Stimulated activated CD4-positive, alpha-beta T cell treated with anti-CD3 and anti-CD28 coated beads, Interleukin-1b, Interleukin-23, amount 100 ng/mL, for 24 hours (primary cell): Measurements from ENCODE around the gene ERC2.

ENCODE experiments used
- DNase-seq, 4 experiments: peaks; one replicate each; pipeline ENCODE4 v3.0.0-alpha.2; 2020; ENCODE audit warnings: low read depth in 4 of 4, low spot score in 1 of 4

ERC2 gene

GRCh38 chr3:56260262-56260661, 208.0 kb downstream of the ERC2 start:
- DNase-seq = no peak

DNA sequence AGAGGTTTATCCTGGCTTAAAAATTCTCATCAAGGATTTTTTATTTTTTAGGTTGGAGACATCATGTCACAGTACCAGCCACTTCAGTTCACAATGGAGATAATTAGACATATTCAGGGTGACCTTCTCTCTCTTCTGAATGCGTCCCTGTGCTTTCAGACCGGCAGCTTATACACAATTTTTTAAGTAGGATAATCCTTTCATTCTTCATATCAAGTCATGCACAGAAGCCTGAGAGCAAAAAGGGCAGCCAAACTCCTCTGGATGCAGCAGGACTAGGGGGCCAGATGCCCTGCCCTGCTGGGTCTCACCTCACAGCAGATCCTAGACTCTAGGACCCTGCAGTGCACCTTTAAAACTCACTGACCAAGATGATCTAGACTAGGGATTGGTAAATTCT, 210.4 kb downstream of the ERC2 start:
- DNase-seq = no peak

GRCh38 chr3:56254835-56255234, 213.4 kb downstream of the ERC2 start:
- no peak for DNase-seq

GRCh38 chr3:56253941-56254665, 214.2 kb downstream of the ERC2 start:
- DNase-seq = no peak

DNA sequence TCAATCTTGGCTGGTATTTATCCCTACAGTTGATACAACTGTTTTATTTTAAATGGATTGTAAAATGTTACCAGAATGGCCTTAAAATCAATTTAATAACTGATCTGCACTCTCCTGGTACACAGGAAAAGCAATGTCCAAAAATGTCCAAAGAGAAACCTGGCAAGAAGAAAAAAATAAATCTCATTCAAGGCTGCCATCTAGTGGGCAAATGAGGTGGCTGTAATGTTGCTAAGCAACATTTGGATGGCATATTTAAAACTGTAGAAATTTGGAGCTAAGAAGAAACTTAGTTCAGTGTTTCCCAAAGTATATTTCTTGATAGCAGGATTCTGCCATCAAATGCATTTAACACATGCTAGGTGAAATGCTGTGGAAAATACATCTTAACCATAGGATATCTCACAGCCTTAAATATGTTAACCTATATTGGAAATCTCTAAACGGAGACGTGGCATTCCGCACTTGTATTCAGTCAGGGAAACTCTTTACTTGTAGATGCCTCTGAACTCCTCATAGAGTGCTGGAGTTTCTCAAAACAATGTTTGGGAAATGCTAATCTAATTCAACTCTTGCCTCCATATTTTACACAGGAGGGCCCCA, 216.8 kb downstream of the ERC2 start:
- DNase-seq = no peak

DNA sequence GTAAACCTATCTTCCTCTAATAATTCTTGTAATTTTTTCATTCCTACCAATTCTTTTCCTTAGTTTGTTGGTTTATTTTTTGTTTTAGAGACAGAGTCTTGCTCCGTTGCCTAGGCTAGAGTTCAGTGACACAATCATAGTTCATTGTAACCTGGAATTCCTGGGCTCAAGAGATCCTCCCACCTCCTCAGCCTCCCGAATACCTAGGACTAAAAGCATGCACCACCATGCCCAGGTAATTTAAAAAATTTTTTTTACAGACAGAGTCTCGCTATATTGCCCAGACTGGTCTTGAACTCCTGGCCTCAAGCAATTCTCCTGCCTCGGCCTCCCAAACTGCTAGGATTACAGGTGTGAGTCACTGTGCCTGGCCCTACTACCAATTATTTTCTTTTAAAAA, 220.2 kb downstream of the ERC2 start:
- DNase-seq = no peak

DNA sequence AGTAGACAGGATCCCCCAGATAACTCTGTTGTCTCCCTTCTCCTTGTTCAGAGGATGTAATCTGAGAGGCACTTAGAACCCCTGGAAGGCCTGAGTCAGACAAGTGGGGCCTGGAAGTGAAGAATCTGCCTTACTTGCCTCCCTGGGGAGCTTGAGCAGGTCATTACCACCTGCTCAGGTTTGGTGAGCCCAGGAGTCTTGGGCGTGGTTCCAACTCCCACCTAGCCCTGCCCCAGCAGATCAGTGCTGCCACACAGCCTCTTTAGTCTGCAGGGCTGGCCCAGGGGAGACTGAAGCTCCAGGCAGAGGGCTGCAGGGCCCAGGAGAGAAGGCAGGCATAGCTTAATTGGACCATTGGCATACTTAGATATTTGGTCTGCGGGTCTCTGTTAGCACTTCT, 230.0 kb downstream of the ERC2 start:
- DNase-seq = no peak

DNA sequence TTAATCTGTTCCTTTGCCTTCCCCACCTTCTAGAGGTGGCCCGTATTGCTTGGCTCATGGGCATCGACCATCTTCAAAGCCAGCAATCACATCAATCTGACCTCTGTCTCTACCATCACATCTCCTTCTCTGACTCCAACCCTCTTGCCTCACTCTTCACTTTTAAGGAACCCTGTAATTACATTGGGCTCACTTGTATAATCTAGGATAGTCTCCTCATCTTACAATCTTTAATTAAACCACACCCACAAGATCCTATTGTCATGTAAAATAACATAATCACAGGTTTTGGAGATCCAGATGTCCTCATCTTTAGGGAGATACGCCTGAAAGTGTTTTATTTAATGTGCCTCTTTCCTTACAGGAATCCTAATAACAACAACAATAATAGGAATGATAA, 234.5 kb downstream of the ERC2 start:
- no peak for DNase-seq

DNA sequence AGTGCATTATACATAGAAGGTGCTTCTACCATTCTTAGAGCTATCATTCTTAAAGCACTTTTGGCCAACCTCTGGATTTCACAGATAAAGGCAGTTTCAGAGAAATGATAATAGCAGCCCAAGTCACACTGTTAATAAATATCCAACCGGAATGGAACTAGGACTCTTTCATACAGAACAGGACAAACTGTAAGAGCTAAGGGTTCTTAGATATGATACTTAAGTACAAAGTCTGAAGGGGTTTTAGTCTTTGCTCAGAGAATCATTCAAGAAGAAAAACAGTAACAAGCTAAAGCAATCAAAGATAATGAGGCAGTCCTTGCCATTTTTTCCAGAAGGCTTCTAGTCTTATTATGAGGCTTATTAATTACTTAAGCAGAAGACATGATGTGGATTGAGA, 239.0 kb downstream of the ERC2 start:
- no peak for DNase-seq

- no peak for DNase-seq
Observed at GRCh38 chr3:56222866-56223265, 245.4 kb downstream of the ERC2 start.

- no peak for DNase-seq
Observed at GRCh38 chr3:56219894-56220805, 248.1 kb downstream of the ERC2 start.

DNA sequence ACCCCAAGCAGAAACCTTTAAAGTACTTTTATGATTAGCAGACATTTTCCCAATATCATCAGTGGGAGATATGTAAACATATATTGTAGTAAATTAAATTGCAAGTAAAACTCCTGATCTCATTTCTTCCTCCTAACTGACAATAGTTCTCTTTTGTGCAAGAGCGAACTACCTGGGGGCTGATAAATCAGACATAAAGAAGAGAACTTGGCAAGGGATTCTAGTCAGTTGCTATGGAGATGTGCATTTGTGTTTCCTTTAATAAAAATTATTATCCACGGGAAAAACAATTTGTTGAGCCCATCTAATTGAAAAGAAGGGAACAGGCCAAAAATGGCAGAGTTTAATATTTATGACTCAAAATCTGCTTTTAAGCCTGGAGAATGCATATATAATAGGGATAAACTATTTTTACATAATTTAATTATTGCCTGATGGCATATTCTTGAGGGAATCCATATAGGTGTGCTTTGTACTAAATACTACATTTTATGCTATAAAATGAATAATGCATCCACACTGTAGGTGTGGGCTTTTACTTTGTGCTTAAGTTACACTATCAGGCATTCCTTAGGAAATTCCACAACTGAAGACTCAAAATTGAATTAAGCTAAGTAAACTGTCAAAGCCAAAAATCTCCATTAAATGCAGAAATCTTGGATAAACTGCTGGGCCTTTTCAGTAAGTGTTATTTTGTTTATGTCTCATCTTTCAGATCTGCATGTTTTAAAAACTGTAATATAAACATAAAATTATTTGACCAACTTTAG, 258.1 kb downstream of the ERC2 start:
- DNase-seq = no peak

- no peak for DNase-seq
Observed at GRCh38 chr3:56207922-56208321, 260.3 kb downstream of the ERC2 start.

DNA sequence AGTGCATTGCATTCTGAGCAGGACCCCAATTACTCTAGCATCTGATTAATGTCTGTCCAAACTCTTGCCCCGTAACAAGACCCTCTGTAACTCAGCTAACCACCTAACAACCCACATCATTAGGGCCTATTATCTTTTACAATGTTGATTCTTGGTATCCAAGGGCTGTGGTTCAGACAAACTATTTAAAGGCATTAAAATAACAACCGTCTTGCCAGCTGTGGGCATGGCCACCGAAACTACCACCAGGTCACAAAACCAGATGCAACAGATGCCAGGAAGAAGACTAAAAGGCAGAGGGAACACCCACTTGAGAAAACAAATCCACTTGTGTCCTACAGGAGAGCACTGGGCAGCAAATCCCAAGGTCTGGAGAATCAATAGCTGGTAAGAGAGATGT, 262.9 kb downstream of the ERC2 start:
- no peak for DNase-seq

- DNase-seq = no peak
Observed at GRCh38 chr3:56202997-56203396, 265.3 kb downstream of the ERC2 start.

GRCh38 chr3:56201407-56201806, 266.9 kb downstream of the ERC2 start:
- no peak for DNase-seq

DNA sequence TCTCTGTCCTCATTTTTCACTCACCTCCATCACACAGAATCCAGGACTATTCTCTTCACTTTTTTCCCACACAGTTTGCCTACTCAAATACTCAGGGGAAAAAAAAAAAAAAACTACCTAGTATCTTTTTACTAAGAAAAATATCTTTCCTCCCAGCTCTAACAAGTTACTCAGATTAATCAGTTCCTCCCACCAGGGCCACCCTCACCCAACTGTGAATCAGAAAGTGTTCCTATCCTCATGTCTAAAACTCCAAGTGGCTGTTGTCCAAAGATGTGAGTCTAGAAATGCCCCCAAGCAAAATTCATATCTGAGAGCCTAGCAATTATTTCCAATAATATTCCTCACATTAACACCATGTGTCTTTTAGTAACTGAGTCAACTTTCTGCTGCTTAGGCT, 268.0 kb downstream of the ERC2 start:
- no peak for DNase-seq

DNA sequence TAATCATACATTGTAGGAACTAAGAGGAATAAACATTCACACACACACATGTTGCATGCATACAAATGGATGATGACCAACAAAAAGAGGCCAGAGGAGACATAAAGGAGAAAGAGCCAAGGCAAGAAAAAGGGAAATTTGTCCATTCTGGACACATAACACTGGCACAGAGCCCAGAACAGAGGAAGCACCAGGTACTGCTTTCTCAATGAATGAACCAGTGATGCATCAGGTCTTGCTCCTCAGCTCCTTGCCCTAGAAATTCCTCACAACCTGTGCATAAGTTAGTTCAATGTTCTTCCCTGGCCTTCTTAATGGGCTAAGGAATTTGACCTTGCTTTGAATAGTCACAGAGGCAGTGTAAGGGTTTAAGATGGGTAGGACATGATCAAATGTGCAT, 270.3 kb downstream of the ERC2 start:
- DNase-seq = no peak

GRCh38 chr3:56197259-56197965, 270.9 kb downstream of the ERC2 start:
- no peak for DNase-seq

GRCh38 chr3:56196700-56197099, 271.6 kb downstream of the ERC2 start:
- DNase-seq = no peak

- no peak for DNase-seq
Observed at GRCh38 chr3:56193519-56193918, 274.7 kb downstream of the ERC2 start.
